Measurements from ENCODE around the gene ISY1. TPM values are rescaled to one million over a fixed set of nuclear protein-coding genes. Genes with fewer than 3 reads are reported as not detected.
"Not testable (repeated sequence)": the region's sequence is repeated elsewhere in the genome, so short reads cannot be mapped to it uniquely, and the experiment has no call there.

ISY1 gene
- polyA plus RNA-seq, 1 donor (not counting 4 experiments of a cell fraction or from before 2014, with no cell fraction given) = 25.5 TPM

GRCh38 chr3:129100274-129100673 is 60.6 kb downstream of the ISY1 start:
- Histone ChIP-seq H3K4me1 (ENCODE audit: control insufficient read depth, extremely low read depth, insufficient read depth, low read length) (no peaks in the 10 kb centered on the region), H3K9me1 (ENCODE audit: control insufficient read depth, extremely low read depth, insufficient read depth, low read length) (no peaks in the 10 kb centered on the region), H3K4me2 (ENCODE audit: control insufficient read depth, extremely low read depth, insufficient read depth, low read depth, low read length) (no peak overlapping the region), H3K9ac (ENCODE audit: control insufficient read depth, extremely low read depth, insufficient read depth, low read length) (no peak overlapping the region), H3K36me3 (ENCODE audit: control insufficient read depth in 2 of 2, extremely low read depth in 1 of 2, insufficient read depth in 2 of 2, low read length in 2 of 2) (peaks cover 0 to 6% of the 10 kb centered on the region in 2 experiments), H3K27ac (ENCODE audit: control insufficient read depth, insufficient read depth, low read length) (no peak overlapping the region), H3K4me3 (ENCODE audit: control insufficient read depth in 2 of 3, extremely low read depth in 1 of 3, insufficient read depth in 2 of 3, low read depth in 1 of 3, low read length in 3 of 3) (no peak overlapping the region), H3K9me3 (ENCODE audit: control insufficient read depth, low read depth, low read length) (no peaks in the 10 kb centered on the region), H3K27me3 (ENCODE audit: control insufficient read depth, extremely low read depth, insufficient read depth, low read length) (no peaks in the 10 kb centered on the region), H3K79me2 (ENCODE audit: control insufficient read depth, insufficient read depth, low read length) (peaks cover 54% of the 10 kb centered on the region), H4K20me1 (ENCODE audit: control insufficient read depth, extremely low read depth, insufficient read depth, low read length) (peaks cover 2% of the 10 kb centered on the region), H2AFZ (ENCODE audit: control insufficient read depth, low read length) (no peak overlapping the region)
- FAIRE-seq (no peak), DNase-seq (ENCODE audit: low read depth, low spot score) (no peak)
- dilution Hi-C loops (cut with MboI; ENCODE audit: extremely low pct_ligation_motif_present, low sequenced_read_pairs) = no loop called here
- TF ChIP-seq EZH2 (IDR thresholded peaks at IDR 0.05; ENCODE audit: low read length) (no peak), CTCF (optimal IDR thresholded peaks at IDR 0.05 in 1 of 3, IDR thresholded peaks at IDR 0.05 in 1 of 3, conservative IDR thresholded peaks at IDR 0.05 in 1 of 3; ENCODE audit: extremely low read depth in 1 of 3, insufficient read depth in 2 of 3, low read length in 3 of 3) (no peak)

GRCh38 chr3:129095285-129095684 is 65.6 kb downstream of the ISY1 start:
- H3K27ac ChIP-seq (ENCODE audit: control insufficient read depth, insufficient read depth, low read length) = no peak overlapping the region
- dilution Hi-C loops (cut with MboI; ENCODE audit: extremely low pct_ligation_motif_present, low sequenced_read_pairs) = no loop called here
- H4K20me1 ChIP-seq (ENCODE audit: control insufficient read depth, extremely low read depth, insufficient read depth, low read length) = peaks cover 2% of the 10 kb centered on the region
- H3K36me3 ChIP-seq (ENCODE audit: control insufficient read depth in 2 of 2, extremely low read depth in 1 of 2, insufficient read depth in 2 of 2, low read length in 2 of 2) = peaks cover 7 to 9% of the 10 kb centered on the region in 2 experiments
- TF ChIP-seq EZH2 (IDR thresholded peaks at IDR 0.05; ENCODE audit: low read length) (no peak), CTCF (optimal IDR thresholded peaks at IDR 0.05 in 1 of 3, IDR thresholded peaks at IDR 0.05 in 1 of 3, conservative IDR thresholded peaks at IDR 0.05 in 1 of 3; ENCODE audit: extremely low read depth in 1 of 3, insufficient read depth in 2 of 3, low read length in 3 of 3) (no peak)
- no peaks in the 10 kb centered on the region for H3K27me3 ChIP-seq (ENCODE audit: control insufficient read depth, extremely low read depth, insufficient read depth, low read length)
- no peak for FAIRE-seq
- H3K79me2 ChIP-seq (ENCODE audit: control insufficient read depth, insufficient read depth, low read length) = peaks cover 22% of the 10 kb centered on the region
- no peak overlapping the region for H3K9ac ChIP-seq (ENCODE audit: control insufficient read depth, extremely low read depth, insufficient read depth, low read length)
- H3K4me1 ChIP-seq (ENCODE audit: control insufficient read depth, extremely low read depth, insufficient read depth, low read length) = no peaks in the 10 kb centered on the region
- no peaks in the 10 kb centered on the region for H3K9me1 ChIP-seq (ENCODE audit: control insufficient read depth, extremely low read depth, insufficient read depth, low read length)
- H3K4me3 ChIP-seq (ENCODE audit: control insufficient read depth in 2 of 3, extremely low read depth in 1 of 3, insufficient read depth in 2 of 3, low read depth in 1 of 3, low read length in 3 of 3) = no peak overlapping the region
- no peak overlapping the region for H2AFZ ChIP-seq (ENCODE audit: control insufficient read depth, low read length)
- DNase-seq (ENCODE audit: low read depth, low spot score) = no peak
- H3K9me3 ChIP-seq (ENCODE audit: control insufficient read depth, low read depth, low read length) = no peaks in the 10 kb centered on the region
- H3K4me2 ChIP-seq (ENCODE audit: control insufficient read depth, extremely low read depth, insufficient read depth, low read depth, low read length) = no peak overlapping the region

GRCh38 chr3:129088312-129088711 is 72.6 kb downstream of the ISY1 start:
- H2AFZ ChIP-seq (ENCODE audit: control insufficient read depth, low read length); H3K27ac ChIP-seq (ENCODE audit: control insufficient read depth, insufficient read depth, low read length); H3K4me1 ChIP-seq (ENCODE audit: control insufficient read depth, extremely low read depth, insufficient read depth, low read length); dilution Hi-C loops (cut with MboI; ENCODE audit: extremely low pct_ligation_motif_present, low sequenced_read_pairs); DNase-seq (ENCODE audit: low read depth, low spot score); H3K36me3 ChIP-seq (ENCODE audit: control insufficient read depth in 2 of 2, extremely low read depth in 1 of 2, insufficient read depth in 2 of 2, low read length in 2 of 2); H3K27me3 ChIP-seq (ENCODE audit: control insufficient read depth, extremely low read depth, insufficient read depth, low read length); H3K4me2 ChIP-seq (ENCODE audit: control insufficient read depth, extremely low read depth, insufficient read depth, low read depth, low read length); H3K9me3 ChIP-seq (ENCODE audit: control insufficient read depth, low read depth, low read length); H4K20me1 ChIP-seq (ENCODE audit: control insufficient read depth, extremely low read depth, insufficient read depth, low read length); H3K4me3 ChIP-seq (ENCODE audit: control insufficient read depth in 2 of 3, extremely low read depth in 1 of 3, insufficient read depth in 2 of 3, low read depth in 1 of 3, low read length in 3 of 3); FAIRE-seq; H3K9ac ChIP-seq (ENCODE audit: control insufficient read depth, extremely low read depth, insufficient read depth, low read length); H3K79me2 ChIP-seq (ENCODE audit: control insufficient read depth, insufficient read depth, low read length); H3K9me1 ChIP-seq (ENCODE audit: control insufficient read depth, extremely low read depth, insufficient read depth, low read length): not testable (repeated sequence)

- dilution Hi-C loops (cut with MboI; ENCODE audit: extremely low pct_ligation_motif_present, low sequenced_read_pairs); H3K9me3 ChIP-seq (ENCODE audit: control insufficient read depth, low read depth, low read length); DNase-seq (ENCODE audit: low read depth, low spot score); H3K4me1 ChIP-seq (ENCODE audit: control insufficient read depth, extremely low read depth, insufficient read depth, low read length); H3K9ac ChIP-seq (ENCODE audit: control insufficient read depth, extremely low read depth, insufficient read depth, low read length); H3K27ac ChIP-seq (ENCODE audit: control insufficient read depth, insufficient read depth, low read length); H3K79me2 ChIP-seq (ENCODE audit: control insufficient read depth, insufficient read depth, low read length); H3K4me2 ChIP-seq (ENCODE audit: control insufficient read depth, extremely low read depth, insufficient read depth, low read depth, low read length); H4K20me1 ChIP-seq (ENCODE audit: control insufficient read depth, extremely low read depth, insufficient read depth, low read length); H3K36me3 ChIP-seq (ENCODE audit: control insufficient read depth in 2 of 2, extremely low read depth in 1 of 2, insufficient read depth in 2 of 2, low read length in 2 of 2); H2AFZ ChIP-seq (ENCODE audit: control insufficient read depth, low read length); H3K4me3 ChIP-seq (ENCODE audit: control insufficient read depth in 2 of 3, extremely low read depth in 1 of 3, insufficient read depth in 2 of 3, low read depth in 1 of 3, low read length in 3 of 3); H3K9me1 ChIP-seq (ENCODE audit: control insufficient read depth, extremely low read depth, insufficient read depth, low read length); H3K27me3 ChIP-seq (ENCODE audit: control insufficient read depth, extremely low read depth, insufficient read depth, low read length): not testable (repeated sequence)
- FAIRE-seq = peak; percentile 67
These were observed 73.0 kb downstream of the ISY1 start for GRCh38 chr3:129087904-129088303.

All from keratinocyte (primary cell).